ENCODE results near the gene NTN1. TPM values are rescaled to one million over a fixed set of nuclear protein-coding genes. Genes with fewer than 3 reads are reported as not detected.
A peak's percentile ranks its signal among the peaks of the same experiment; 100 is the strongest.

Gene NTN1
- total RNA-seq, 2 donors from 2014 or later: 68.8 to 79.0 TPM

DNA sequence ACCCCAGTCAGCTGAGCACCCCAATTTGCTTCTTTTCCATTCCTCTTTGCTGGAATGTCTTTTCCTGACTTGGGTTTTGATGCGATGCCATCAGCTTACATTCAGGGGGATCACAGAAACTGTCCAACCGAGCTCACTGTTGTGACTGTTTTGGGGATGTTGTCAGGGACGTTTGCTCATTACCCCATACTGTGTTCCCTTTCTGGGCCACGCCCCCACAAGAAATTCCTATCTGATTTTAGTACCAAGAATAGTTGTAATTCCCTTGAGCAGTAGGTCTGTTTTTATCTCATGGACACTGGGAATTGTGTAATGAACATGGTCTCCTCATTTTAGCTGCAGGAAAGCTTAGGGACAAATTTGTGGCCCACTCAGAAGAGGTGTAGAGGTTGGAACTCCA is 2.6 kb upstream of the NTN1 start:
- ATAC-seq (ENCODE audit: insufficient number of reproducible peaks, low FRiP score, low read depth): no peak

DNA sequence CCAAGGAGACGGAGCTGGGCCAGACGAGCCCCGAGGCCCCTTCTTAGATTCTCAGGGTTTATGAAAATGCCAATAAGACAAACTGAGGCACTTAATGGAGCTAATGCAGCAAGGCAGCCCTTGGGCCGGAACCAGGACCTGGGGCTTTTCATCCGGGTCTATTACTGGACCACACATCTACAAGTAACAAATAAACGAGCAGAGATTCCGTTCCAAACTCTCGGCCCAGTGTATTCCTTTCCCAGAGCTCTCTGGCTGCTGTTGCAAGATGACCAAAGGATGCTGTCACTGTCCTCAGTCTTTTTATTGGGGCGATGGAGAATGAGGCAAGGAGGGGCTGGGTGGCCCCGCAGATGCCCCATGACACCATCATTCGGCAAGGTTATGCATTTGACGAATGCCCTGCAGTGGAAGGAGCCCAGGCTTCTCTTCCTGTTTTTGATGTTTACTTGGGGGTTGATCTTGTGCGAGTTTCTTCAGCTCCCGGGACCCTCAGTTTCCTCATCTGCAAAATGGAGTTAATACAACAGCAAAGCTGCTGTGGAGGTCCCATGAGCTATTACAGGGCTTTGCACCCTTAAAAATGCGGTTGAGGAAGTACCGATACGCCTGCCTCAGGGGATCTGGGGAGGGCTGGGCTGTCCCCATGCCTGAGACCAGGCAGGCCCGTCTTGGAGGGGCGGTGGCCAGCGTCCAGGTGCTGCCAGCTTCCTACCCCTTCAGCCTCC is 1.1 kb upstream of the NTN1 start:
- Histone ChIP-seq H3K36me3 (no peaks in the 10 kb centered on the region), H3K9me3 (no peaks in the 10 kb centered on the region), H3K27me3 (replicated peaks; ENCODE audit: insufficient read depth) (no peaks in the 10 kb centered on the region), H3K4me1 (ENCODE audit: control insufficient read depth in 1 of 2, low read depth in 2 of 2) (peaks cover 4 to 19% of the 10 kb centered on the region in 2 donors), H3K4me3 (peak overlapping the region; percentile 90), H3K27ac (peak overlapping the region; percentile 33 to 89)
- TF ChIP-seq, protein P1, sequence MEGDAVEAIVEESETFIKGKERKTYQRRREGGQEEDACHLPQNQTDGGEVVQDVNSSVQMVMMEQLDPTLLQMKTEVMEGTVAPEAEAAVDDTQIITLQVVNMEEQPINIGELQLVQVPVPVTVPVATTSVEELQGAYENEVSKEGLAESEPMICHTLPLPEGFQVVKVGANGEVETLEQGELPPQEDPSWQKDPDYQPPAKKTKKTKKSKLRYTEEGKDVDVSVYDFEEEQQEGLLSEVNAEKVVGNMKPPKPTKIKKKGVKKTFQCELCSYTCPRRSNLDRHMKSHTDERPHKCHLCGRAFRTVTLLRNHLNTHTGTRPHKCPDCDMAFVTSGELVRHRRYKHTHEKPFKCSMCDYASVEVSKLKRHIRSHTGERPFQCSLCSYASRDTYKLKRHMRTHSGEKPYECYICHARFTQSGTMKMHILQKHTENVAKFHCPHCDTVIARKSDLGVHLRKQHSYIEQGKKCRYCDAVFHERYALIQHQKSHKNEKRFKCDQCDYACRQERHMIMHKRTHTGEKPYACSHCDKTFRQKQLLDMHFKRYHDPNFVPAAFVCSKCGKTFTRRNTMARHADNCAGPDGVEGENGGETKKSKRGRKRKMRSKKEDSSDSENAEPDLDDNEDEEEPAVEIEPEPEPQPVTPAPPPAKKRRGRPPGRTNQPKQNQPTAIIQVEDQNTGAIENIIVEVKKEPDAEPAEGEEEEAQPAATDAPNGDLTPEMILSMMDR (IDR thresholded peaks at IDR 0.05): no peak
- DNase-seq (ENCODE audit: low spot score): no peak
- ATAC-seq (ENCODE audit: insufficient number of reproducible peaks, low FRiP score, low read depth): no peak

More for the DNA sequence above, 2.6 kb upstream of the NTN1 start:
- TF ChIP-seq, protein P1 (IDR thresholded peaks at IDR 0.05): no peak
- no peaks in the 10 kb centered on the region for H3K36me3 ChIP-seq
- H3K27ac ChIP-seq: no peak overlapping the region
- no peak for DNase-seq (ENCODE audit: low spot score)
- no peaks in the 10 kb centered on the region for H3K27me3 ChIP-seq (replicated peaks; ENCODE audit: insufficient read depth)
- no peaks in the 10 kb centered on the region for H3K9me3 ChIP-seq
- no peak overlapping the region for H3K4me3 ChIP-seq
- peaks cover 0 to 16% of the 10 kb centered on the region in 2 donors for H3K4me1 ChIP-seq (ENCODE audit: control insufficient read depth in 1 of 2, low read depth in 2 of 2)

DNA sequence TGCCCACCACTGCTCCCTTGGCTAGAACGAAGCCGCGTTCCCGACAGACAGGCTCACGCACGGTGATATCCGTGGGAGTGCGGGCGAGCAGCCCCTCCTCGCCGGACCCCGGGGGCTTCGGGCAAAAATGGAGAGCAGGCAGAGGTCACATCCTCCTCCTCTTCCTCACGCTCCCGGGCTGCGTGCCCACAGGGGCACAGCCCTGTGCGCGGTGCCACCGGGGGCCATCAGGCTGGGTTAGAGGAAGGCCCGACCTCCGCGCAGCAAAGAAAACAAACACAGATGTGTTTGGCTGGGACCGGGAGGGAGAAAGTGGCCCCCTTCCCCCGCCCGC is 519 bp upstream of the NTN1 start:
- H3K9me3 ChIP-seq: no peaks in the 10 kb centered on the region
- no peaks in the 10 kb centered on the region for H3K36me3 ChIP-seq
- ATAC-seq (ENCODE audit: insufficient number of reproducible peaks, low FRiP score, low read depth): no peak
- TF ChIP-seq, protein P1 (IDR thresholded peaks at IDR 0.05): no peak
- no peak for DNase-seq (ENCODE audit: low spot score)
- peaks cover 4 to 19% of the 10 kb centered on the region in 2 donors for H3K4me1 ChIP-seq (ENCODE audit: control insufficient read depth in 1 of 2, low read depth in 2 of 2)
- peak overlapping the region; percentile 33 to 89 for H3K27ac ChIP-seq
- H3K4me3 ChIP-seq: peak overlapping the region; percentile 90
- H3K27me3 ChIP-seq (replicated peaks; ENCODE audit: insufficient read depth): no peaks in the 10 kb centered on the region

DNA sequence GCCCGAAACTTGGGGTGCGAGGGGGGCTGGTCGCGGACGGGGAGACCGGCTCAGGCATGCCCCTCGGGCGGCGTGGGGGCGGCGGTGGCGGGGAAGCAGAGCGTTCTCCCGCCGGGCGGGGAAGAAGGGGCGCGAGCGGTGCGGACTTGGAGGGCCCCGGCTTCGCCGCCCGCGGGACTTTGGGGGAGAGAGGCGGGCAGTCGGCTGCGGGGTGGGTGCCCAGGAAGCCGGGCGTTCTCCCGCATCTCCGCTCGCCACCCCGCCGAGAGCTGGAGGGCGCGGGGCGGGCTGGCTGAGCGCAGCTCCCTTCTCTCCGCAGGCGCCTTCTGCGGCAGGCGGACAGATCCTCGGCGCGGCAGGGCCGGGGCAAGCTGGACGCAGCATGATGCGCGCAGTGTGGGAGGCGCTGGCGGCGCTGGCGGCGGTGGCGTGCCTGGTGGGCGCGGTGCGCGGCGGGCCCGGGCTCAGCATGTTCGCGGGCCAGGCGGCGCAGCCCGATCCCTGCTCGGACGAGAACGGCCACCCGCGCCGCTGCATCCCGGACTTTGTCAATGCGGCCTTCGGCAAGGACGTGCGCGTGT is 772 bp downstream of the NTN1 start:
- no peaks in the 10 kb centered on the region for H3K36me3 ChIP-seq
- ATAC-seq (ENCODE audit: insufficient number of reproducible peaks, low FRiP score, low read depth) (no peak), DNase-seq (ENCODE audit: low spot score) (no peak)
- peak overlapping the region; percentile 90 for H3K4me3 ChIP-seq
- peak overlapping the region; percentile 76 to 89 for H3K27ac ChIP-seq
- TF ChIP-seq, protein P1 (IDR thresholded peaks at IDR 0.05): no peak
- no peaks in the 10 kb centered on the region for H3K9me3 ChIP-seq
- no peaks in the 10 kb centered on the region for H3K27me3 ChIP-seq (replicated peaks; ENCODE audit: insufficient read depth)
- peaks cover 4 to 28% of the 10 kb centered on the region in 2 donors for H3K4me1 ChIP-seq (ENCODE audit: control insufficient read depth in 1 of 2, low read depth in 2 of 2)

DNA sequence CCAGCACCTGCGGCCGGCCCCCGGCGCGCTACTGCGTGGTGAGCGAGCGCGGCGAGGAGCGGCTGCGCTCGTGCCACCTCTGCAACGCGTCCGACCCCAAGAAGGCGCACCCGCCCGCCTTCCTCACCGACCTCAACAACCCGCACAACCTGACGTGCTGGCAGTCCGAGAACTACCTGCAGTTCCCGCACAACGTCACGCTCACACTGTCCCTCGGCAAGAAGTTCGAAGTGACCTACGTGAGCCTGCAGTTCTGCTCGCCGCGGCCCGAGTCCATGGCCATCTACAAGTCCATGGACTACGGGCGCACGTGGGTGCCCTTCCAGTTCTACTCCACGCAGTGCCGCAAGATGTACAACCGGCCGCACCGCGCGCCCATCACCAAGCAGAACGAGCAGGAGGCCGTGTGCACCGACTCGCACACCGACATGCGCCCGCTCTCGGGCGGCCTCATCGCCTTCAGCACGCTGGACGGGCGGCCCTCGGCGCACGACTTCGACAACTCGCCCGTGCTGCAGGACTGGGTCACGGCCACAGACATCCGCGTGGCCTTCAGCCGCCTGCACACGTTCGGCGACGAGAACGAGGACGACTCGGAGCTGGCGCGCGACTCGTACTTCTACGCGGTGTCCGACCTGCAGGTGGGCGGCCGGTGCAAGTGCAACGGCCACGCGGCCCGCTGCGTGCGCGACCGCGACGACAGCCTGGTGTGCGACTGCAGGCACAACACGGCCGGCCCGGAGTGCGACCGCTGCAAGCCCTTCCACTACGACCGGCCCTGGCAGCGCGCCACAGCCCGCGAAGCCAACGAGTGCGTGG is 1.5 kb downstream of the NTN1 start:
- Histone ChIP-seq H3K27me3 (replicated peaks; ENCODE audit: insufficient read depth) (no peaks in the 10 kb centered on the region), H3K9me3 (no peaks in the 10 kb centered on the region), H3K4me3 (peak overlapping the region; percentile 90), H3K4me1 (ENCODE audit: control insufficient read depth in 1 of 2, low read depth in 2 of 2) (peaks cover 4 to 33% of the 10 kb centered on the region in 2 donors), H3K27ac (peak overlapping the region; percentile 76 to 89), H3K36me3 (no peaks in the 10 kb centered on the region)
- no peak for ATAC-seq (ENCODE audit: insufficient number of reproducible peaks, low FRiP score, low read depth)
- no peak for DNase-seq (ENCODE audit: low spot score)
- TF ChIP-seq, protein P1 (IDR thresholded peaks at IDR 0.05): no peak
